BJ (cell line): ENCODE measurements around the gene G6PC3. TPM values are rescaled to one million over a fixed set of nuclear protein-coding genes. Genes with fewer than 3 reads are reported as not detected.
"Not testable (repeated sequence)": the region's sequence is repeated elsewhere in the genome, so short reads cannot be mapped to it uniquely, and the experiment has no call there.

ENCODE experiments used
- CTCF ChIA-PET: fragments of 350-600 bp; formaldehyde crosslinking; extraction: SDS; loops from one replicate; lab custom pipeline; 2021; ENCODE audit warnings: antibody characterized with exemption, inconsistent platforms; lab: Yijun Ruan, JAX
- POLR2A ChIA-PET: fragments of 300-600 bp; sonication (Branson Sonifier 250); formaldehyde crosslinking; extraction: SDS; loops from one replicate; lab custom pipeline; 2021; ENCODE audit warnings: antibody characterized with exemption; lab: Charles Lee
- DNase-seq: peaks from one replicate; pipeline ENCODE4 v3.0.0-alpha.2; 2011; ENCODE audit warnings: low read depth
- H3K27me3 ChIP-seq: 2 replicates; pipeline ENCODE4 v1.6.0; 2011; ENCODE audit warnings: low read length; ENCODE audit not compliant: control insufficient read depth, insufficient read depth
- H3K36me3 ChIP-seq: 2 replicates; pipeline ENCODE4 v1.5.1; 2011; ENCODE audit warnings: low read length; ENCODE audit not compliant: control insufficient read depth, insufficient read depth
- H3K4me3 ChIP-seq: 2 replicates; pipeline ENCODE4 v1.5.1; 2011; ENCODE audit warnings: low read depth, mild to moderate bottlenecking, control low read depth, low read length
- CTCF ChIP-seq: IDR thresholded peaks from 2 replicates; pipeline ENCODE4 v1.5.1; 2011; ENCODE audit warnings: low read depth, mild to moderate bottlenecking, control low read depth, inconsistent platforms, low read length, moderate library complexity; ENCODE audit not compliant: insufficient read depth
- polyA minus RNA-seq: library from RNA; depleted of rRNA, polyadenylated mRNA; stranded (reverse); fragments of >200 nt; gene quantifications from 2 replicates; pipeline ENCODE4 v1.2.3, GENCODE V29; 2011; rRNA and poly(A)+ RNA removed
- polyA plus RNA-seq: library from polyadenylated mRNA; depleted of rRNA; stranded (reverse); fragments of >200 nt; gene quantifications from 2 replicates; pipeline ENCODE4 v1.2.3, GENCODE V29; 2011; rRNA removed

The G6PC3 gene, protein sequence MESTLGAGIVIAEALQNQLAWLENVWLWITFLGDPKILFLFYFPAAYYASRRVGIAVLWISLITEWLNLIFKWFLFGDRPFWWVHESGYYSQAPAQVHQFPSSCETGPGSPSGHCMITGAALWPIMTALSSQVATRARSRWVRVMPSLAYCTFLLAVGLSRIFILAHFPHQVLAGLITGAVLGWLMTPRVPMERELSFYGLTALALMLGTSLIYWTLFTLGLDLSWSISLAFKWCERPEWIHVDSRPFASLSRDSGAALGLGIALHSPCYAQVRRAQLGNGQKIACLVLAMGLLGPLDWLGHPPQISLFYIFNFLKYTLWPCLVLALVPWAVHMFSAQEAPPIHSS
- polyA plus RNA-seq (115 and 151 TPM in 2 replicates), polyA minus RNA-seq (75.4 and 110 TPM in 2 replicates)

DNA sequence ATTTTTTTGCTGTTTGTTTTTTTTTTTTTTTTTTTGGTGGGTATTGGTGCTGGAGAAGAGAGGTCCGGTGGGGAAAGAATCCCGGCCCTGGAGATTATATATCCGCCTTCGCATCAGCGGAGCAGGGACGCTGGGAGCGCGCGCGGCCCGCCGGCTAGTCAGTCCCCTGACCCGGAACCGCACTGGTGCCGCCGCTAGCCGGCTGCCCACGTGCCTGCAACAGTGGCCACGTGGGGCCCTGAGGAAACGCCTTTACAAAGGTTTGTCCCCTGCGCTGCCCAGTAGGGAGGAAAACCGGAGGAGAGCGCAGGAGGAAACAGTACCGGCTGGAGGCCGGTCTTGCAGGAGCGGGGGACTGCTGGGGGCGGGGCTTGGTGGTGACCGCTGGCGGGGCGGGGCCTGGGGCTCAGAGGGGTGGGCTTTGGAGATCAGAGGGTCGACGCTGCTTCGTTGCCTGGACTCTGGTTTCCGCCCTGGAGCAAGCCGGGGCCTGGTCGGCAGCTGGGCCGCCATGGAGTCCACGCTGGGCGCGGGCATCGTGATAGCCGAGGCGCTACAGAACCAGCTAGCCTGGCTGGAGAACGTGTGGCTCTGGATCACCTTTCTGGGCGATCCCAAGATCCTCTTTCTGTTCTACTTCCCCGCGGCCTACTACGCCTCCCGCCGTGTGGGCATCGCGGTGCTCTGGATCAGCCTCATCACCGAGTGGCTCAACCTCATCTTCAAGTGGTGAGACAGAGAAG, at the start of gene G6PC3:
Gene G6PC3 (plus strand): TSS at position 281 of the 743 bp plus-strand sequence. CDS start 231 bp downstream, at position 512.
- peak; percentile 86 for DNase-seq
- POLR2A ChIA-PET, result interaction anchor here (0.5 to 0.7 kb wide), 2 partner anchors 41 to 64 kb away, joined by 7 to 12 read pairs; no protein-coding TSS in a partner anchor
- CTCF ChIA-PET, result interaction anchor here (1.0 to 3.3 kb wide), 3 partner anchors 43 to 52 kb away, joined by 3 to 19 read pairs (median 3); no protein-coding TSS in a partner anchor

DNA sequence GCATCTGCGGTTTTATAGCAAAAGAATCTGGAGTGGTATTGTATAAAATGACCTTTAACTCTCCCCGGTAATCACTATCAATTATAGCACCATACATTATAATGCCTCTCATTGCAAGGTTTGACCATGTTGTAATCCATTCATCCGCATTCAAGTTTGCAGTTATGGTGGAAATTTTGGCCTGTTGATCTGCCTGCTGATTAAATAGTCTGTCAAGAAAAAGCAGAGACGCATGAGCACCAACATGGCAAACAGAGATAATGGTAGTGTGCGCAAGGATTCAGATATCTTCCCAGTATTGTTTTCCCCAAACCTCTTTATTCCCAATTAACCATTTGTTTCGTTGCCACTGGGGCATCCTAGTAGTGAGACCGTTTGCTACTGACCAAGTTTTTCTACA, 49.3 kb upstream of the G6PC3 start:
- POLR2A ChIA-PET, H3K4me3 ChIP-seq, H3K27me3 ChIP-seq, DNase-seq, H3K36me3 ChIP-seq: not testable (repeated sequence)
- CTCF ChIA-PET, result interaction anchor here (1.1 to 2.0 kb wide), 5 partner anchors 8 to 147 kb away, joined by 3 to 5 read pairs (median 4); no protein-coding TSS in a partner anchor

More for the DNA sequence above, at the start of gene G6PC3:
- Histone ChIP-seq H3K27me3 (no peaks in the 10 kb centered on the region), H3K4me3 (peak within 1 kb of the TSS; percentile 54), H3K36me3 (peaks cover 14% of the 10 kb centered on the region)
- TF ChIP-seq CTCF, result 0 out of 2 replicates have a peak, but pooled peaks have one; percentile 4

DNA sequence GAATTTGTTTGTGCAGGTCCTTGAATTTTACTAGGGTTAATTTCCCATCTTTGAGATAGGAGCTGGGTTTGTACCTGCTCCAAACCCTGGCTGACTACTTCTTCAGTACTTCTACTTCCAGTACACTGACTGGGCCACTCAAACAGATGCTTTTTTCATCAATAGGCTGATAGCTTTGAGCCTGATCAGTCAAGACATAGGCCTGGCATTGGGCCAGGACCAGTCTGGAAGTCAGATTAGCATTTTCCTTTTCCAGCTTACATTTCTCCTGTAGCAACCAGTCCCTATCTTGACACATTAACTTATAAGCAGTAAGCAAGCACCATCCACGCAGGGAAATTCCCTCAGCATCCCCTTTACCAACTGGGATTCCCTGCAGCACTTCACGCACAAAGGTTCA, 48.3 kb upstream of the G6PC3 start:
- H3K27me3 ChIP-seq, result no peaks in the 10 kb centered on the region
- POLR2A ChIA-PET, result no interaction called here
- CTCF ChIA-PET, result interaction anchor here (1.1 to 1.7 kb wide), 4 partner anchors 19 to 146 kb away, joined by 3 to 5 read pairs (median 4); no protein-coding TSS in a partner anchor
- DNase-seq, result no peak
- no peak overlapping the region for H3K4me3 ChIP-seq
- no peak for TF ChIP-seq CTCF
- H3K36me3 ChIP-seq, result peaks cover 8% of the 10 kb centered on the region

DNA sequence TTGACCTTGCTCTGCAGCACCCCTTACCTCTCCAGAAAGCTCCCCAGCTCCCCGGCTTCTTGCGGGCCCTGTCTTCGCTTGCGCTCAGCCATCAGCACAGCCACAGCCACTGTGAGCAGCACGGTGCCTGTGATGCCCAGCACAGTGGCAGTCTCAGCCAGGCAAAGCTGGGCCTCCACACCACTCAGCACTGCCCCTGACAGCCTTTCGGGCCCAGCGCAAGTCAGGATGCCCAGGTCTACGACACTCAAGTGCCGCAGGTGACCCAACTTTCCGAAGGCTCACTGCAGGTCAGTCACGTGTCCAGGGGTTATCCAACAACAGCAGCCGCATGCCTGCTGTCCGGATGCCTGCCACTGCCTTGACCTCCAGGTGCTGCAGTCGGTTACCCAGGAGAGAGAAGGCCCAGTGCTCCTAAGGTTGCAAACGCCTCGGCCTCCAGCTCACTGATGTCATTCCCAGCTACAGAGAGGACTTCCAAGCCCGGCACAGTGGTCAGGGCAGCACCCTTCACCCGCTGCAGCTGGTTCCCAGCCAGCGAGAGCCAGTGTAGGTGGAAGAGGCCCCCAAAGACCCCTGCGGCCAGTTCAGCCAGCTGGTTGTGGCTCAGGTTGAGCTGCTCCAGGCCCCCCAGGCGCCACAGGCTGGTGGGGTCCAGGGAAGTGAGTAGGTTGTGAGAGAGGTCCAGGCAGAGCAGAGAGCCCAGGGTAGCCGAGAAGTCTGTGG, 46.8 kb upstream of the G6PC3 start:
- no peak overlapping the region for H3K4me3 ChIP-seq
- DNase-seq, result no peak
- TF ChIP-seq CTCF, result no peak
- CTCF ChIA-PET, result interaction anchor here (1.1 to 1.5 kb wide), 3 partner anchors 17 to 114 kb away, joined by 3 to 5 read pairs (median 3); no protein-coding TSS in a partner anchor
- POLR2A ChIA-PET, result no interaction called here
- peaks cover 11% of the 10 kb centered on the region for H3K36me3 ChIP-seq
- H3K27me3 ChIP-seq, result no peaks in the 10 kb centered on the region

DNA sequence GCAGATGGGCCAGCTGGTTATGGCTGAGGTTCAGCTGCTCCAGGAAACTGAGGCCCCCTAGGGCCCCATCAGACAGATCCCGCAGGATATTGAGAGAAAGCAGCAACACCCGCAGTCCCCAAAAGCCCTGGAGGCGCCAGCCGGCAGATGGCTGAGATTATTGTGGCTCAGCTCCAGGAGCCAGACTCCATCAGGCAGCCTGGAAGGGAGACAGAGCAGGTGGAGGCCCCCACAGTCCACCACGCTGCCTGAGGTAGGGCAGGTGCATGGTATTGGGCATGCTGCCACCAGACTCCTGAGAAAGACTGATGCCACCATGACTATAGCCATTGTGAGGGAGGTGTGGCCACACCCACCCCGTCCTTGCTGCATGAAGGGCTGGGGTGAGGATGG, 46.3 kb upstream of the G6PC3 start:
- DNase-seq, result no peak
- Histone ChIP-seq H3K4me3 (no peak overlapping the region), H3K36me3 (peaks cover 11% of the 10 kb centered on the region), H3K27me3 (no peaks in the 10 kb centered on the region)
- ChIA-PET CTCF (interaction anchor here (1.1 to 1.5 kb wide), 3 partner anchors 16 to 114 kb away, joined by 3 to 5 read pairs (median 3); no protein-coding TSS in a partner anchor), POLR2A (no interaction called here)
- TF ChIP-seq CTCF, result no peak
